ENCODE measurements around the gene IFNA10.
"Not testable (repeated sequence)": the region's sequence is repeated elsewhere in the genome, so short reads cannot be mapped to it uniquely, and the experiment has no call there.

DNA sequence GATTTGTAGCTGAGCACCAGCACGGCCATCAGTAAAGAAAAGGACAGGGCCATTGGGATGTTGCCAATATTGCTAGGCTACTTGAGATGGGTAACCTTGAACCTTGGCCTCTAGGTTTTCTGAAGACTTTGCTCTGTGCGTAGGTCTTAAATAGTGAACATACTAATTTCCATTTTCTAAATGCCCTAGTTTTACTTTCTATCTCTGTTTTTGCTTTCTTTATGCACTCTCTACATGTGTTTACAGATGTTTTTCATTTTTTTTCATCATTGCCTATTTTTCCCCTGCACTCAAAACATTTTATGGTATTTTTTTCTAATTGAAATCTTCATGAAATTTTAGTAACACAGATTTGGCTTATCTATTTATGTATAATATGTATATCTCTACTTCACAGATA, 40.4 kb downstream of the IFNA10 start, which contains the start of gene IFNA21:
- TF ChIP-seq EZH2phosphoT487 (IDR thresholded peaks at IDR 0.05; ENCODE audit: low read depth); CTCF (IDR thresholded peaks at IDR 0.05; ENCODE audit: low read depth, low read length): not testable (repeated sequence)
